Fibroblast of pulmonary artery (primary cell): ENCODE measurements around the gene USP17L12.
"Not testable (repeated sequence)": the region's sequence is repeated elsewhere in the genome, so short reads cannot be mapped to it uniquely, and the experiment has no call there.

Source experiments
- DNase-seq: peaks from one replicate; pipeline ENCODE4 v3.0.0-alpha.2; 2010; ENCODE audit warnings: low read depth
- H3K4me3 ChIP-seq: replicated peaks from 2 replicates; pipeline ENCODE4 v1.5.1; 2011; ENCODE audit warnings: low read depth, mild to moderate bottlenecking, control low read depth, low read length, moderate library complexity

The USP17L12 gene, protein sequence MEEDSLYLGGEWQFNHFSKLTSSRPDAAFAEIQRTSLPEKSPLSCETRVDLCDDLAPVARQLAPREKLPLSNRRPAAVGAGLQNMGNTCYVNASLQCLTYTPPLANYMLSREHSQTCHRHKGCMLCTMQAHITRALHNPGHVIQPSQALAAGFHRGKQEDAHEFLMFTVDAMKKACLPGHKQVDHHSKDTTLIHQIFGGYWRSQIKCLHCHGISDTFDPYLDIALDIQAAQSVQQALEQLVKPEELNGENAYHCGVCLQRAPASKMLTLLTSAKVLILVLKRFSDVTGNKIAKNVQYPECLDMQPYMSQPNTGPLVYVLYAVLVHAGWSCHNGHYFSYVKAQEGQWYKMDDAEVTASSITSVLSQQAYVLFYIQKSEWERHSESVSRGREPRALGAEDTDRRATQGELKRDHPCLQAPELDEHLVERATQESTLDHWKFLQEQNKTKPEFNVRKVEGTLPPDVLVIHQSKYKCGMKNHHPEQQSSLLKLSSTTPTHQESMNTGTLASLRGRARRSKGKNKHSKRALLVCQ

DNA sequence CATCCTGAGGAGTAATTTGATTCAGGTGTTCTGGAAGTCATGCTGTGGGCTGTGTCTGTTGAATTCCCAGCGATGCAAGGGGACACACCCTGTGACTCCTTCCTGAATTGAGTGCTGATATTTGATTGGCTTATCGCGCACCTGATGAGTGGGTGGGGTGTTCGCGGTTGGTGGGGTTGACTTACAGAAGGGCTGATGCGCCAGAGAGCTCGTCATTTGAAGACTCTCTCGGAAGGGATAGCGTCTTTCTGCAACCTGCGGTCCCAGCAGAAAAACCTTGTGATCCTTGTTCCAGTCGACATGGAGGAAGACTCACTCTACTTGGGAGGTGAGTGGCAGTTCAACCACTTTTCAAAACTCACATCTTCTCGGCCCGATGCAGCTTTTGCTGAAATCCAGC is at the start of gene USP17L12:
USP17L12 (plus strand) TSS at position 301 of the 400 bp plus-strand sequence; CDS start at position 301, 0 bp downstream.
- H3K4me3 ChIP-seq, DNase-seq: not testable (repeated sequence)

DNA sequence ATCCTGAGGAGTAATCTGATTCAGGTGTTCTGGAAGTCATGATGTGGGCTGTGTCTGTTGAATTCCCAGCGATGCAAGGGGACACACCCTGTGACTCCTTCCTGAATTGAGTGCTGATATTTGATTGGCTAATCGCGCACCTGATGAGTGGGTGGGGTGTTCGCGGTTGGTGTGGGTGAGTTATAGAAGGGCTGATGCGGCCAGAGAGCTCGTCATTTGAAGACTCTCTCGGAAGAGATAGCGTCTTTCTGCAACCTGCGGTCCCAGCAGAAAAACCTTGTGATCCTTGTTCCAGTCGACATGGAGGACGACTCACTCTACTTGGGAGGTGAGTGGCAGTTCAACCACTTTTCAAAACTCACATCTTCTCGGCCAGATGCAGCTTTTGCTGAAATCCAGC is 9.6 kb upstream of the USP17L12 start, which contains the start of gene USP17L10:
USP17L10 (plus strand) TSS at position 301 of the 400 bp plus-strand sequence; CDS start at position 301, 0 bp downstream.
- not testable (repeated sequence) for DNase-seq

DNA sequence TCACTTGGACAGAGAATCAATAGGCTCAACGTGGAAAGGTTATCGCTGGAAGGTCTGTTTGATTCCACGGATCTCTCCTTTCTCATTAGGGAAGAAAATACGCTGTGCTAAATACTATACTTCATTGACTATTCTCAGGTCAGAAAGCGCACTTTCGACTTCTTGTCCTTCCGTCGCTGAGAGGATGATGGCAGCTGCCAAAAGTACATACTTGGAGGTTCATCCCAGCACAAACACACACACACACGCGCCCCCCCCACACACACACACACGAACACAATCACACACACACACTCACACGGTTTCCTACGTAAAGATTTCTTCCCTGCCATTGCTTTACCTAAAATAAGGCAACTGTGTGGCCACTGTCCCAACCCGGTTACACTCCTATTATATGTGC is 5.3 kb upstream of the USP17L12 start:
- DNase-seq, H3K4me3 ChIP-seq: not testable (repeated sequence)

More for the DNA sequence above, 9.6 kb upstream of the USP17L12 start, which contains the start of gene USP17L10:
- H3K4me3 ChIP-seq: not testable (repeated sequence)

DNA sequence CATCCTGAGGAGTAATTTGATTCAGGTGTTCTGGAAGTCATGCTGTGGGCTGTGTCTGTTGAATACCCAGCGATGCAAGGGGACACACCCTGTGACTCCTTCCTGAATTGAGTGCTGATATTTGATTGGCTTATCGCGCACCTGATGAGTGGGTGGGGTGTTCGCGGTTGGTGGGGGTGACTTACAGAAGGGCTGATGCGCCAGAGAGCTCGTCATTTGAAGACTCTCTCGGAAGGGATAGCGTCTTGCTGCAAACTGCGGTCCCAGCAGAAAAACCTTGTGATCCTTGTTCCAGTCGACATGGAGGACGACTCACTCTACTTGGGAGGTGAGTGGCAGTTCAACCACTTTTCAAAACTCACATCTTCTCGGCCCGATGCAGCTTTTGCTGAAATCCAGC is 4.8 kb upstream of the USP17L12 start, which contains the start of gene USP17L11:
USP17L11 (plus strand) TSS at position 301 of the 400 bp plus-strand sequence; CDS start at position 301, 0 bp downstream.
- not testable (repeated sequence) for H3K4me3 ChIP-seq, DNase-seq

DNA sequence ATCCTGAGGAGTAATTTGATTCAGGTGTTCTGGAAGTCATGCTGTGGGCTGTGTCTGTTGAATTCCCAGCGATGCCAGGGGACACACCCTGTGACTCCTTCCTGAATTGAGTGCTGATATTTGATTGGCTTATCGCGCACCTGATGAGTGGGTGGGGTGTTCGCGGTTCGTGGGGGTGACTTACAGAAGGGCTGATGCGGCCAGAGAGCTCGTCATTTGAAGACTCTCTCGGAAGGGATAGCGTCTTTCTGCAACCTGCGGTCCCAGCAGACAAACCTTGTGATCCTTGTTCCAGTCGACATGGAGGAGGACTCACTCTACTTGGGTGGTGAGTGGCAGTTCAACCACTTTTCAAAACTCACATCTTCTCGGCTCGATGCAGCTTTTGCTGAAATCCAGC is 4.6 kb downstream of the USP17L12 start, which contains the start of gene USP17L13:
USP17L13 (plus strand) TSS at position 301 of the 400 bp plus-strand sequence; CDS start at position 301, 0 bp downstream.
- not testable (repeated sequence) for DNase-seq, H3K4me3 ChIP-seq

DNA sequence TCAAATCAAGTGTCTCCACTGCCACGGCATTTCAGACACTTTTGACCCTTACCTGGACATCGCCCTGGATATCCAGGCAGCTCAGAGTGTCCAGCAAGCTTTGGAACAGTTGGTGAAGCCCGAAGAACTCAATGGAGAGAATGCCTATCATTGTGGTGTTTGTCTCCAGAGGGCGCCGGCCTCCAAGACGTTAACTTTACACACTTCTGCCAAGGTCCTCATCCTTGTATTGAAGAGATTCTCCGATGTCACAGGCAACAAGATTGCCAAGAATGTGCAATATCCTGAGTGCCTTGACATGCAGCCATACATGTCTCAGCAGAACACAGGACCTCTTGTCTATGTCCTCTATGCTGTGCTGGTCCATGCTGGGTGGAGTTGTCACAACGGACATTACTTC is 10.3 kb downstream of the USP17L12 start:
- H3K4me3 ChIP-seq, DNase-seq: not testable (repeated sequence)

DNA sequence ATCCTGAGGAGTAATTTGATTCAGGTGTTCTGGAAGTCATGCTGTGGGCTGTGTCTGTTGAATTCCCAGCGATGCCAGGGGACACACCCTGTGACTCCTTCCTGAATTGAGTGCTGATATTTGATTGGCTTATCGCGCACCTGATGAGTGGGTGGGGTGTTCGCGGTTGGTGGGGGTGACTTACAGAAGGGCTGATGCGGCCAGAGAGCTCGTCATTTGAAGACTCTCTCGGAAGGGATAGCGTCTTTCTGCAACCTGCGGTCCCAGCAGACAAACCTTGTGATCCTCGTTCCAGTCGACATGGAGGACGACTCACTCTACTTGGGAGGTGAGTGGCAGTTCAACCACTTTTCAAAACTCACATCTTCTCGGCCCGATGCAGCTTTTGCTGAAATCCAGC is 14.1 kb downstream of the USP17L12 start, which contains the start of gene USP17L15:
USP17L15 (plus strand) TSS at position 301 of the 400 bp plus-strand sequence; CDS start at position 301, 0 bp downstream.
- not testable (repeated sequence) for H3K4me3 ChIP-seq, DNase-seq

DNA sequence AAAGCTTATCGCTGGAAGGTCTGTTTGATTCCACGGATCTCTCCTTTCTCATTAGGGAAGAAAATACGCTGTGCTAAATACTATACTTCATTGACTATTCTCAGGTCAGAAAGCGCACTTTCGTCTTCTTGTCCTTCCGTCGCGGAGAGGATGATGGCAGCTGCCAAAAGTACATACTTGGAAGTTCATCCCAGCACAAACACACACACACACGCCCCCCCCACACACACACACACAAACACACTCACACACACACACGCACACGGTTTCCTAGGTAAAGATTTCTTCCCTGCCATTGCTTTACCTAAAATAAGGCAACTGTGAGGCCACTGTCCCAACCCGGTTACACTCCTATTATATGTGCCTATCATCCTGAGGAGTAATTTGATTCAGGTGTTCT is 18.5 kb downstream of the USP17L12 start:
- not testable (repeated sequence) for DNase-seq, H3K4me3 ChIP-seq

DNA sequence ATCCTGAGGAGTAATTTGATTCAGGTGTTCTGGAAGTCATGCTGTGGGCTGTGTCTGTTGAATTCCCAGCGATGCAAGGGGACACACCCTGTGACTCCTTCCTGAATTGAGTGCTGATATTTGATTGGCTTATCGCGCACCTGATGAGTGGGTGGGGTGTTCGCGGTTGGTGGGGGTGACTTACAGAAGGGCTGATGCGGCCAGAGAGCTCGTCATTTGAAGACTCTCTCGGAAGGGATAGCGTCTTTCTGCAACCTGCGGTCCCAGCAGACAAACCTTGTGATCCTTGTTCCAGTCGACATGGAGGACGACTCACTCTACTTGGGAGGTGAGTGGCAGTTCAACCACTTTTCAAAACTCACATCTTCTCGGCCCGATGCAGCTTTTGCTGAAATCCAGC is 23.6 kb downstream of the USP17L12 start, which contains the start of gene USP17L17:
USP17L17 (plus strand) TSS at position 301 of the 400 bp plus-strand sequence; CDS start at position 301, 0 bp downstream.
- DNase-seq, H3K4me3 ChIP-seq: not testable (repeated sequence)

DNA sequence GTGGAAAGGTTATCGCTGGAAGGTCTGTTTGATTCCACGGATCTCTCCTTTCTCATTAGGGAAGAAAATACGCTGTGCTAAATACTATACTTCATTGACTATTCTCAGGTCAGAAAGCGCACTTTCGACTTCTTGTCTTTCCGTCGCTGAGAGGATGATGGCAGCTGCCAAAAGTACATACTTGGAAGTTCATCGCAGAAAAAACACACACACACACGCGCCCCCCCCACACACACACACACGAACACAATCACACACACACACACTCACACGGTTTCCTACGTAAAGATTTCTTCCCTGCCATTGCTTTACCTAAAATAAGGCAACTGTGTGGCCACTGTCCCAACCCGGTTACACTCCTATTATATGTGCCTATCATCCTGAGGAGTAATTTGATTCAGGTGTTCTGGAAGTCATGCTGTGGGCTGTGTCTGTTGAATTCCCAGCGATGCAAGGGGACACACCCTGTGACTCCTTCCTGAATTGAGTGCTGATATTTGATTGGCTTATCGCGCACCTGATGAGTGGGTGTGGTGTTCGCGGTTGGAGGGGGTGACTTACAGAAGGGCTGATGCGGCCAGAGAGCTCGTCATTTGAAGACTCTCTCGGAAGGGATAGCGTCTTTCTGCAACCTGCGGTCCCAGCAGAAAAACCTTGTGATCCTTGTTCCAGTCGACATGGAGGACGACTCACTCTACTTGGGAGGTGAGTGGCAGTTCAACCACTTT is 28.2 kb downstream of the USP17L12 start, which contains the start of gene USP17L18:
USP17L18 (plus strand) TSS at position 678 of the 728 bp plus-strand sequence; CDS start at position 678, 0 bp downstream.
- not testable (repeated sequence) for H3K4me3 ChIP-seq, DNase-seq

DNA sequence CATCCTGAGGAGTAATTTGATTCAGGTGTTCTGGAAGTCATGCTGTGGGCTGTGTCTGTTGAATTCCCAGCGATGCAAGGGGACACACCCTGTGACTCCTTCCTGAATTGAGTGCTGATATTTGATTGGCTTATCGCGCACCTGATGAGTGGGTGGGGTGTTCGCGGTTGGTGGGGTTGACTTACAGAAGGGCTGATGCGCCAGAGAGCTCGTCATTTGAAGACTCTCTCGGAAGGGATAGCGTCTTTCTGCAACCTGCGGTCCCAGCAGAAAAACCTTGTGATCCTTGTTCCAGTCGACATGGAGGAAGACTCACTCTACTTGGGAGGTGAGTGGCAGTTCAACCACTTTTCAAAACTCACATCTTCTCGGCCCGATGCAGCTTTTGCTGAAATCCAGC is 33.1 kb downstream of the USP17L12 start, which contains the start of gene USP17L19:
USP17L19 (plus strand) TSS at position 301 of the 400 bp plus-strand sequence; CDS start at position 301, 0 bp downstream.
- DNase-seq, H3K4me3 ChIP-seq: not testable (repeated sequence)

DNA sequence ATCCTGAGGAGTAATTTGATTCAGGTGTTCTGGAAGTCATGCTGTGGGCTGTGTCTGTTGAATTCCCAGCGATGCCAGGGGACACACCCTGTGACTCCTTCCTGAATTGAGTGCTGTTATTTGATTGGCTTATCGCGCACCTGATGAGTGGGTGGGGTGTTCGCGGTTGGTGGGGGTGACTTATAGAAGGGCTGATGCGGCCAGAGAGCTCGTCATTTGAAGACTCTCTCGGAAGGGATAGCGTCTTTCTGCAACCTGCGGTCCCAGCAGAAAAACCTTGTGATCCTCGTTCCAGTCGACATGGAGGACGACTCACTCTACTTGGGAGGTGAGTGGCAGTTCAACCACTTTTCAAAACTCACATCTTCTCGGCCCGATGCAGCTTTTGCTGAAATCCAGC is 37.9 kb downstream of the USP17L12 start, which contains the start of gene USP17L20:
USP17L20 (plus strand) TSS at position 301 of the 400 bp plus-strand sequence; CDS start at position 301, 0 bp downstream.
- H3K4me3 ChIP-seq, DNase-seq: not testable (repeated sequence)

DNA sequence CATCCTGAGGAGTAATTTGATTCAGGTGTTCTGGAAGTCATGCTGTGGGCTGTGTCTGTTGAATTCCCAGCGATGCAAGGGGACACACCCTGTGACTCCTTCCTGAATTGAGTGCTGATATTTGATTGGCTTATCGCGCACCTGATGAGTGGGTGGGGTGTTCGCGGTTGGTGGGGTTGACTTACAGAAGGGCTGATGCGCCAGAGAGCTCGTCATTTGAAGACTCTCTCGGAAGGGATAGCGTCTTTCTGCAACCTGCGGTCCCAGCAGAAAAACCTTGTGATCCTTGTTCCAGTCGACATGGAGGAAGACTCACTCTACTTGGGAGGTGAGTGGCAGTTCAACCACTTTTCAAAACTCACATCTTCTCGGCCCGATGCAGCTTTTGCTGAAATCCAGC is 42.6 kb downstream of the USP17L12 start, which contains the start of gene USP17L21:
USP17L21 (plus strand) TSS at position 301 of the 400 bp plus-strand sequence; CDS start at position 301, 0 bp downstream.
- H3K4me3 ChIP-seq, DNase-seq: not testable (repeated sequence)

DNA sequence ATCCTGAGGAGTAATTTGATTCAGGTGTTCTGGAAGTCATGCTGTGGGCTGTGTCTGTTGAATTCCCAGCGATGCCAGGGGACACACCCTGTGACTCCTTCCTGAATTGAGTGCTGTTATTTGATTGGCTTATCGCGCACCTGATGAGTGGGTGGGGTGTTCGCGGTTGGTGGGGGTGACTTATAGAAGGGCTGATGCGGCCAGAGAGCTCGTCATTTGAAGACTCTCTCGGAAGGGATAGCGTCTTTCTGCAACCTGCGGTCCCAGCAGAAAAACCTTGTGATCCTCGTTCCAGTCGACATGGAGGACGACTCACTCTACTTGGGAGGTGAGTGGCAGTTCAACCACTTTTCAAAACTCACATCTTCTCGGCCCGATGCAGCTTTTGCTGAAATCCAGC is 47.4 kb downstream of the USP17L12 start, which contains the start of gene USP17L22:
USP17L22 (plus strand) TSS at position 301 of the 400 bp plus-strand sequence; CDS start at position 301, 0 bp downstream.
- not testable (repeated sequence) for H3K4me3 ChIP-seq, DNase-seq
